Astrocyte (in vitro differentiated cells and primary cell): ENCODE measurements around the gene ARHGAP11A.
"Not testable (repeated sequence)": the region's sequence is repeated elsewhere in the genome, so short reads cannot be mapped to it uniquely, and the experiment has no call there.

ENCODE experiments used
- CTCF ChIP-seq: IDR thresholded peaks from 2 replicates; pipeline ENCODE4 v1.5.1; 2011; ENCODE audit warnings: low read depth, mild to moderate bottlenecking, inconsistent platforms, low read length, moderate library complexity; ENCODE audit not compliant: insufficient read depth
- EZH2 ChIP-seq: IDR thresholded peaks from 2 replicates; pipeline ENCODE4 v1.6.1; 2012; ENCODE audit warnings: mild to moderate bottlenecking, low read length, inconsistent platforms; ENCODE audit not compliant: insufficient read depth

- not testable (repeated sequence) for TF ChIP-seq CTCF, EZH2
Observed at GRCh38 chr15:32610719-32611118, 4.6 kb upstream of the ARHGAP11A start.
